Measurements from ENCODE around the gene RCOR1.
A peak's percentile ranks its signal among the peaks of the same experiment; 100 is the strongest.

The RCOR1 gene

GRCh38 chr14:102776761-102777710, 184.6 kb downstream of the RCOR1 start, which contains the start of gene TRAF3:
Gene TRAF3, plus strand, starts transcription at chr14:102777449. Its CDS starts 92,753 bp downstream, at chr14:102870202.
- DNase-seq (ENCODE audit: low spot score): peak; percentile 93

- peak; percentile 86 for DNase-seq (ENCODE audit: low spot score)
These were observed 185.4 kb downstream of the RCOR1 start for GRCh38 chr14:102777711-102778337.

- no peak for DNase-seq (ENCODE audit: low spot score)
These were observed 186.1 kb downstream of the RCOR1 start for GRCh38 chr14:102778338-102779083.

- DNase-seq (ENCODE audit: low spot score): no peak
These were observed 186.6 kb downstream of the RCOR1 start for GRCh38 chr14:102779084-102779462.

GRCh38 chr14:102779574-102780315, 187.3 kb downstream of the RCOR1 start:
- no peak for DNase-seq (ENCODE audit: low spot score)
